Activated CD4-positive, alpha-beta T cell treated with anti-CD3 and anti-CD28 coated beads, Interleukin-2, amount 50 U/mL, for 24 hours (primary cell): Measurements from ENCODE around the gene CHMP3.
A peak's percentile ranks its signal among the peaks of the same experiment; 100 is the strongest.
"Not testable (repeated sequence)": the region's sequence is repeated elsewhere in the genome, so short reads cannot be mapped to it uniquely, and the experiment has no call there.

ENCODE experiments used
- DNase-seq, 2 donors: peaks; one replicate each; pipeline ENCODE4 v3.0.0-alpha.2; 2020; ENCODE audit warnings: low read depth in 1 of 2, low spot score in 1 of 2

Gene CHMP3

GRCh38 chr2:86562922-86563649 lies at the start of gene CHMP3:
TSS of gene CHMP3 (minus strand) at chr2:86563443. CDS start at chr2:86563348, 95 bp downstream.
- peak; percentile 95 to 97 for DNase-seq

GRCh38 chr2:86610871-86611270 lies 47.6 kb upstream of the CHMP3 start:
- DNase-seq, result no peak

- DNase-seq, result no peak
Measured at GRCh38 chr2:86608832-86609410, 45.7 kb upstream of the CHMP3 start.

GRCh38 chr2:86603905-86604304 lies 40.7 kb upstream of the CHMP3 start:
- no peak for DNase-seq

- DNase-seq, result no peak
Measured at GRCh38 chr2:86598966-86599365, 35.7 kb upstream of the CHMP3 start.

DNA sequence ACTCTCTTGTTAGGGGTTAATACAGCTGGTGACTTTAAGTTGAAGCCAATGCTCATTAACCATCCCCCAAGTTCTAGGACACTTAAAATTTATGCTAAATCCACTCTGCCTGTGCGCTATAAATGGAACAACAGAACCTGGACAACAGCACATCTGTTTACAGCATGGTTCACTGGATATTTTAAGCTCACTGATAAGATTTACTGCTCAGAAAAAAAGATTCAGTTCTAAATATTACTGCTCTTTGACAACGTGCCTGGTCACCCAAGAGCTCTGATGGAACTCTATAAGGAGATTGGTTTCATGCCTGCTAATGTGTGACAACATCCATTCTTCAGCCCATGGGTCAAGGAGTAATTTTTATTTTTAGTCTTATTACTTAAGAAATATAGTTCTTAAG lies 32.9 kb upstream of the CHMP3 start:
- DNase-seq, result no peak

DNA sequence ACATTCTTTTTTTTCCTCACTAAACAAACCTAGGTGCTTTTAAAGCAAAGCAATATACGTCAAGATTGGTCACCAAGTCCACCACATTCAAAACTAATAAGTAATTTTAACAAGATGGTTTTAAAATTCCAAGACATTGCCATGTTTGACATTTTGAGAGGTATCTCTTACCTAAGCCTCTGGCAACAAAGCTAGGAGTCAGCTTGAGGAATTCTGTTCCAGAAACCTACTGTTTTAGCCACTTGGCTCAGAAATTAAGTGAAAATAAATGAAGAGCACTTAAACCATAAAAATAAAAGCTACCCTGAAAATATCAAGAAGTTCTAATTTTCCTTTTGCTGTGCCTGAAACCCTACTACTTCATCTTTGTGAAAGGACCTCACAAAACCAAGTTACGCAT lies 30.0 kb upstream of the CHMP3 start:
- DNase-seq, result no peak

GRCh38 chr2:86592547-86593230 lies 29.4 kb upstream of the CHMP3 start:
- DNase-seq, result no peak

GRCh38 chr2:86589701-86590100 lies 26.5 kb upstream of the CHMP3 start:
- DNase-seq, result not testable (repeated sequence)

- no peak for DNase-seq
Measured at GRCh38 chr2:86584151-86584913, 21.1 kb upstream of the CHMP3 start.

DNA sequence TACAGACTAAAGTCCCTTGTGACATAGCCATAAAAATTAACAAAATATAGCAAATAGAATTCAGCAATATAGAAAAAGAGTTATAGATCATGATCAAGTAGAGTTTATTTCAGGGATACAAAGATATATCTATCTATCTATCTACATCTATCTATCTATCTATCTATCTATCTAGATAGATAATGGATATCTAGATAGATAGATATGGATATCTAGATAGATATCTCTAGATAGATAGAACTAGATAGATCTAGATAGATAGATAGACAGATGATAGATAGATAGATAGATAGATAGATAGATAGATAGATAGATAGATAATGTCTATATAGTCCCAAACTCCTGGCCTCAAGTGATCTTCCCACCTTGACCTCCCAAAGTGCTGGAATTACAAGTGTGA lies 17.3 kb upstream of the CHMP3 start:
- DNase-seq, result no peak

DNA sequence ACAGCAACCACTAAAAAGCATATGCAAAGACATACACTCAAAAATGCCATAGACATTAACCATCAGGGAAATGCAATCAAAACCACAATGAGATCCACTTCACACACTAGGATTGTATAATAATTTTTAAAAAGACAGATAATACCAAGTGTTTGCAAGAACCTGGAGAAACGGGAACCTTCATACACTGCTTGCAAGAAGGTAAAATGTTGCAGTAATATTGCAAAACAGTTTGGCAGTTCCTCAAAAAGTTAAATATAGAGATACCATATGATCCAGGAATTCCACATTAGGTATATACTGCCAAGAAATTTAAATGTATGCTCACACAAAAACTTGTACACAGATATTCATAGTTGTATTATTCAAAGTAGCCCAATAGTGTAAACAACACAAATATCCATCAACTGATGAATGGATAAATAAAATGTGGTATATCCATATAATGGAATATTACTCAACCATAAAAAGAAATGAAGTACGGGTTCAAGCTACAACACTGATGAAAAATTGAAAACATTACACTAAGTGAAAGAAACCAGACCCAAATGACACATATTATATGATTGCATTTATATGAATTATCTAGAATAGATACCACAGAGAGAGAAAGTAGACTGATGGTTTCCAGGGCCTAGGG lies 14.7 kb upstream of the CHMP3 start:
- DNase-seq, result no peak

DNA sequence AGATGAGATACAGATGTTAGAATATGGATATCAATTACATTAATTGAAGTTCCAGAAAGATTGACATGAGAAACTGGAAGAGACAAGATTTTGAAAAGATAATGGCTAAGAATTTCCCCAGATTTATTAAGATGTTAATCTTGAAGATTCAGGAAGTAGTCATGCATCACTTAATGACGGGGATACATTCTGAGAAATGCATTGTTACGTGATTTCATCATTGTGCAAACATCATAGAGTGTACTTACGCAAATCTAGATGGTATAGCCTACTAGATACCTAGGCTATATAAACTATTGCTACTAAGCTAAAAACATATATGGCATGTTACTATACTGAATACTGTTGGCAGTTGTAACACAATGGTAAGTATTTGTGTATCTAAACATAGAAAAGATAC lies 6.8 kb upstream of the CHMP3 start:
- DNase-seq, result no peak

- no peak for DNase-seq
Measured at GRCh38 chr2:86566821-86567190, 3.6 kb upstream of the CHMP3 start.

- DNase-seq, result no peak
Measured at GRCh38 chr2:86566158-86566820, 3.0 kb upstream of the CHMP3 start.

GRCh38 chr2:86563650-86564061 lies 413 bp upstream of the CHMP3 start:
- DNase-seq, result no peak

GRCh38 chr2:86562485-86562921 lies 740 bp downstream of the CHMP3 start:
- no peak for DNase-seq

GRCh38 chr2:86557836-86558235 lies 5.4 kb downstream of the CHMP3 start:
- DNase-seq, result no peak

DNA sequence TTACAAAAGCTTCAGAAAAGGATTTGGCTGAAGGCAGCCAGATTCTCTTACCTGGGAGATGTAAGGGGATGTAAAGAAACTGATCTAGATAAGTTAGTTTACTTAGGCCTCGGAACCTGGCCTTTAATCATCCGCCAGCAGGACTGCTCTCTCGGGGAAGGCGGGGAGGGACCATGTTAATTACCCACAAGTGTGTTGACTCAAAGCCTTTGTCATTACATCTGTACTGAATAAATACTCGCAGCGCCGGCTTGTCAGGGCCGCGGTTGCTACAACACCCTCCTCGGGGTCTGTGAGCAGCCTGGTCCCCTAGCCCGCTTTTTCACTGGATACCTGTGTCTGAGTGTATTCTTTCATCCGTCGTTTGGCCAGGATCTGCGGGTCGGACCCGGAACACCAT lies 6.7 kb downstream of the CHMP3 start:
- DNase-seq, result no peak

DNA sequence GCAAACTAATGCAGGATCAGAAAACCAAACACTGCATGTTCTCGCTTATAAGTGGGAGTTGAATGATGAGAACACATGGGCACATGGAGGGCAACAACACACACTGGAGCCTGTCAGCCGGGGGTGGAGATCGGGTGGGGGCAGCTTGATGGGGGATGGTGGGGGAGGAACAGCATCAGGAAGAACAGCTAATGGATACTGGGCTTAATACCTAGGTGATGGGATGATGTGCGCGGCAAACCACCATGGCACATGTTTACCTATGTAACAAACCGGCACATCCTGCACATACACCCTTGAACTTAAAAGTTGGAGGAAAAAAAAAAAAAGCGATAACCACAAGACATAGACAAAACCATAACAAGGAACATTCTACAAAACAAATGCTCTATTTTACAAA lies 10.4 kb downstream of the CHMP3 start:
- no peak for DNase-seq
